ENCODE results near the gene COX7A2.

- TF ChIP-seq CTCF (optimal IDR thresholded peaks at IDR 0.05 in 1 of 3, IDR thresholded peaks at IDR 0.05 in 1 of 3, conservative IDR thresholded peaks at IDR 0.05 in 1 of 3; ENCODE audit: extremely low read depth in 1 of 3, insufficient read depth in 2 of 3, low read length in 3 of 3) (no peak), EZH2 (IDR thresholded peaks at IDR 0.05; ENCODE audit: low read length) (no peak)
These were observed 41.7 kb upstream of the COX7A2 start for GRCh38 chr6:75285283-75285639.

All from keratinocyte (primary cell).